KMS-11 (cell line): ENCODE measurements around the gene THRB.

Experiments
- H2AFZ ChIP-seq: fragments of 200-600 bp; sonication (generic); 2 replicates; pipeline ENCODE4 v1.6.1; 2016; ENCODE audit warnings: antibody characterized with exemption, mixed run types, low read depth
- H3K27ac ChIP-seq: fragments of 200-600 bp; sonication (generic); 2 replicates; pipeline ENCODE4 v1.6.1; 2016; ENCODE audit warnings: mild to moderate bottlenecking, mixed run types
- H3K27me3 ChIP-seq: fragments of 200-600 bp; sonication (generic); 2 replicates; pipeline ENCODE4 v1.6.1; 2017; ENCODE audit warnings: mild to moderate bottlenecking, low read depth, mixed run types, moderate library complexity; ENCODE audit not compliant: insufficient read depth
- H3K36me3 ChIP-seq: fragments of 200-600 bp; sonication (generic); 2 replicates; pipeline ENCODE4 v1.6.1; 2017; ENCODE audit warnings: mild to moderate bottlenecking, mixed run types; ENCODE audit not compliant: insufficient read depth
- H3K4me1 ChIP-seq: fragments of 200-600 bp; sonication (generic); 2 replicates; pipeline ENCODE4 v1.6.1; 2016; ENCODE audit warnings: mild to moderate bottlenecking, low read depth, mixed run types; ENCODE audit not compliant: poor library complexity, severe bottlenecking
- H3K4me2 ChIP-seq: fragments of 200-600 bp; sonication (generic); 2 replicates; pipeline ENCODE4 v1.7.0; 2016; ENCODE audit warnings: mild to moderate bottlenecking, mixed run types
- H3K4me3 ChIP-seq: fragments of 200-600 bp; sonication (generic); IDR thresholded peaks from 2 replicates; pipeline ENCODE4 v1.6.1; 2017; ENCODE audit warnings: low read depth, low read length, mixed read lengths; ENCODE audit not compliant: insufficient read depth
- H3K79me2 ChIP-seq: fragments of 200-600 bp; sonication (generic); 2 replicates; pipeline ENCODE4 v1.6.1; 2016; ENCODE audit warnings: low read depth, mixed run types; ENCODE audit not compliant: insufficient read depth
- H3K9ac ChIP-seq: fragments of 200-600 bp; sonication (generic); 2 replicates; pipeline ENCODE4 v1.6.1; 2016; ENCODE audit warnings: mild to moderate bottlenecking, mixed run types
- H4K20me1 ChIP-seq: fragments of 200-600 bp; sonication (generic); 2 replicates; pipeline ENCODE4 v1.6.1; 2016; ENCODE audit warnings: mild to moderate bottlenecking, mixed run types; ENCODE audit not compliant: insufficient read depth
- CTCF ChIP-seq: fragments of 200-600 bp; sonication (generic); conservative IDR thresholded peaks from 2 replicates; pipeline ENCODE4 v1.6.1; 2017; ENCODE audit warnings: low read depth, mild to moderate bottlenecking, antibody characterized with exemption, low read length, moderate library complexity, mixed read lengths

THRB gene

GRCh38 chr3:24190256-24190655 lies 304.4 kb downstream of the THRB start:
- Histone ChIP-seq H3K4me1 (no peaks in the 10 kb centered on the region), H3K9ac (no peak overlapping the region), H3K27ac (no peak overlapping the region), H3K4me2 (no peak overlapping the region), H3K4me3 (no peak overlapping the region), H3K36me3 (no peaks in the 10 kb centered on the region), H3K79me2 (no peaks in the 10 kb centered on the region), H3K27me3 (no peaks in the 10 kb centered on the region), H2AFZ (no peak overlapping the region), H4K20me1 (no peaks in the 10 kb centered on the region)
- TF ChIP-seq CTCF = no peak

- H3K36me3 ChIP-seq = no peaks in the 10 kb centered on the region
- no peaks in the 10 kb centered on the region for H3K79me2 ChIP-seq
- H3K4me1 ChIP-seq = no peaks in the 10 kb centered on the region
- no peak overlapping the region for H3K27ac ChIP-seq
- TF ChIP-seq CTCF = peak; percentile 55
- no peak overlapping the region for H3K4me2 ChIP-seq
- H4K20me1 ChIP-seq = no peaks in the 10 kb centered on the region
- no peaks in the 10 kb centered on the region for H3K27me3 ChIP-seq
- H3K4me3 ChIP-seq = no peak overlapping the region
- no peak overlapping the region for H3K9ac ChIP-seq
- no peak overlapping the region for H2AFZ ChIP-seq
These were observed 308.8 kb downstream of the THRB start for GRCh38 chr3:24185738-24186384.

GRCh38 chr3:24184528-24185176 lies 310.0 kb downstream of the THRB start:
- Histone ChIP-seq H2AFZ (no peak overlapping the region), H3K4me3 (no peak overlapping the region), H3K36me3 (no peaks in the 10 kb centered on the region), H3K27me3 (no peaks in the 10 kb centered on the region), H3K27ac (no peak overlapping the region), H3K79me2 (no peaks in the 10 kb centered on the region), H3K4me2 (no peak overlapping the region), H3K4me1 (no peaks in the 10 kb centered on the region), H4K20me1 (no peaks in the 10 kb centered on the region), H3K9ac (no peak overlapping the region)
- TF ChIP-seq CTCF = no peak

- H4K20me1 ChIP-seq = no peaks in the 10 kb centered on the region
- no peak overlapping the region for H3K9ac ChIP-seq
- H3K4me3 ChIP-seq = no peak overlapping the region
- H3K36me3 ChIP-seq = no peaks in the 10 kb centered on the region
- no peaks in the 10 kb centered on the region for H3K27me3 ChIP-seq
- H3K79me2 ChIP-seq = no peaks in the 10 kb centered on the region
- H3K4me2 ChIP-seq = no peak overlapping the region
- H3K4me1 ChIP-seq = no peaks in the 10 kb centered on the region
- H2AFZ ChIP-seq = no peak overlapping the region
- no peak for TF ChIP-seq CTCF
- no peak overlapping the region for H3K27ac ChIP-seq
These were observed 311.9 kb downstream of the THRB start for GRCh38 chr3:24182756-24183155.
